Liver (tissue), 9 donors: ENCODE data around the gene UBALD2. TPM values are rescaled to one million over a fixed set of nuclear protein-coding genes. Genes with fewer than 3 reads are reported as not detected.

Experiments used
- DNase-seq: peaks from one replicate; pipeline ENCODE4 v3.0.0-alpha.2; 2017; ENCODE audit warnings: low spot score
- H3K27ac ChIP-seq, 2 donors: one replicate each; pipeline ENCODE4 v1.7.0; 2013; ENCODE audit warnings: inconsistent platforms in 2 of 2, low read length in 2 of 2, control low read depth in 1 of 2, low read depth in 1 of 2, mild to moderate bottlenecking in 1 of 2
- H3K27me3 ChIP-seq, 4 donors: one replicate each; pipeline versions ENCODE4 v1.6.1 to v1.7.0; 2013; ENCODE audit warnings: low read length in 3 of 4, inconsistent platforms in 1 of 4, mild to moderate bottlenecking in 1 of 4, moderate library complexity in 1 of 4; ENCODE audit not compliant: control insufficient read depth in 4 of 4, insufficient read depth in 4 of 4
- H3K36me3 ChIP-seq, 4 donors: one replicate each; pipeline versions ENCODE4 v1.6.1 to v1.7.0; 2013; ENCODE audit warnings: low read length in 3 of 4, mild to moderate bottlenecking in 3 of 4, low read depth in 1 of 4, moderate library complexity in 1 of 4; ENCODE audit not compliant: control insufficient read depth in 4 of 4, insufficient read depth in 3 of 4
- H3K4me1 ChIP-seq, 4 donors: one replicate each; pipeline versions ENCODE4 v1.6.1 to v1.7.0; 2013; ENCODE audit warnings: low read length in 3 of 4, mild to moderate bottlenecking in 3 of 4, moderate library complexity in 1 of 4; ENCODE audit not compliant: control insufficient read depth in 4 of 4, insufficient read depth in 4 of 4
- H3K4me3 ChIP-seq, 3 donors: one replicate each; pipeline versions ENCODE4 v1.6.1 to v1.7.0; 2013; ENCODE audit warnings: low read length in 3 of 3, control low read depth in 1 of 3, low read depth in 1 of 3, mild to moderate bottlenecking in 1 of 3
- H3K9ac ChIP-seq, 2 donors: one replicate each; pipeline ENCODE4 v1.7.0; 2013; ENCODE audit warnings: low read length in 2 of 2, mild to moderate bottlenecking in 2 of 2, moderate library complexity in 2 of 2, control low read depth in 1 of 2, low read depth in 1 of 2
- H3K9me3 ChIP-seq, 4 donors: one replicate each; pipeline versions ENCODE4 v1.6.1 to v1.7.0; 2013; ENCODE audit warnings: low read length in 3 of 4; ENCODE audit not compliant: control insufficient read depth in 4 of 4
- ATF3 ChIP-seq: IDR thresholded peaks from 2 replicates; pipeline ENCODE4 v1.6.1; 2016; ENCODE audit warnings: antibody characterized with exemption
- EGR1 ChIP-seq, 2 donors: IDR thresholded peaks; 2 replicates each; pipeline ENCODE4 v1.6.1; 2016 to 2018; ENCODE audit warnings: antibody characterized with exemption in 2 of 2, low read depth in 2 of 2
- FOXA1 ChIP-seq: IDR thresholded peaks from 2 replicates; pipeline ENCODE4 v1.6.1; 2016; ENCODE audit warnings: antibody characterized with exemption
- FOXA2 ChIP-seq: IDR thresholded peaks from 2 replicates; pipeline ENCODE4 v1.6.1; 2016; ENCODE audit warnings: antibody characterized with exemption
- GABPA ChIP-seq, 2 donors: IDR thresholded peaks in 1 of 2; conservative IDR thresholded peaks in 1 of 2; 2 replicates each; pipeline ENCODE4 v1.6.1; 2016; ENCODE audit warnings: antibody characterized with exemption in 2 of 2, mild to moderate bottlenecking in 1 of 2, moderate library complexity in 1 of 2
- HNF4A ChIP-seq, 2 donors: conservative IDR thresholded peaks; 2 replicates each; pipeline ENCODE4 v1.6.1; 2016; ENCODE audit warnings: antibody characterized with exemption in 2 of 2, mild to moderate bottlenecking in 2 of 2
- JUND ChIP-seq, 2 donors: IDR thresholded peaks; 2 replicates each; pipeline ENCODE4 v1.6.1; 2016; ENCODE audit warnings: antibody characterized with exemption in 2 of 2
- MAX ChIP-seq: IDR thresholded peaks from 2 replicates; pipeline ENCODE4 v1.6.1; 2016; ENCODE audit warnings: antibody characterized with exemption
- NR2F2 ChIP-seq: IDR thresholded peaks from 2 replicates; pipeline ENCODE4 v1.6.1; 2016; ENCODE audit warnings: antibody characterized with exemption
- RAD21 ChIP-seq, 2 donors: IDR thresholded peaks; 2 replicates each; pipeline ENCODE4 v1.6.1; 2016; ENCODE audit warnings: antibody characterized with exemption in 2 of 2, mild to moderate bottlenecking in 2 of 2
- REST ChIP-seq: IDR thresholded peaks from 2 replicates; pipeline ENCODE4 v1.6.1; 2016; ENCODE audit warnings: antibody characterized with exemption, mild to moderate bottlenecking
- SP1 ChIP-seq: IDR thresholded peaks from 2 replicates; pipeline ENCODE4 v1.6.1; 2018; ENCODE audit warnings: antibody characterized with exemption, mild to moderate bottlenecking
- TAF1 ChIP-seq: conservative IDR thresholded peaks from 2 replicates; pipeline ENCODE4 v1.6.1; 2016; ENCODE audit warnings: antibody characterized with exemption, mild to moderate bottlenecking
- ZBTB33 ChIP-seq: IDR thresholded peaks from 2 replicates; pipeline ENCODE4 v1.6.1; 2016; ENCODE audit warnings: antibody characterized with exemption
- WGBS: extraction: QIAGEN DNeasy Blood & Tissue Kit; methylation state at CpG from one replicate; pipeline ENCODE4 v1.1.7; 2013; 5-methylcytosine and 5-hydroxymethylcytosine counted together
- polyA plus RNA-seq, 2 donors: library from polyadenylated mRNA; stranded (reverse) in 1 of 2; unstranded in 1 of 2; fragments of 200-250 nt in 1 of 2; fragments of >200 nt in 1 of 2; fragmentation: Nextera tagmentation in 1 of 2; extraction: Ambion mirVana in 1 of 2; gene quantifications; one replicate each; pipeline versions ENCODE4 v1.2.1 to v1.2.3, GENCODE V29; 2013 to 2015
- total RNA-seq, 2 donors: library from RNA; depleted of rRNA; stranded (reverse); fragments of >200 nt; gene quantifications; one replicate each; pipeline ENCODE4 v1.2.3, GENCODE V29; 2014
- donor health status: healthy.
- donor health status: healthy.
- donor health status: healthy.
- donor health status: healthy.
- donor health status: healthy.

The UBALD2 gene
- total and polyA plus RNA-seq, 4 donors, result 1.4 to 6.5 (median 3.6) TPM

GRCh38 chr17:76268015-76268749 lies 3.0 kb downstream of the UBALD2 start:
- H3K9me3 ChIP-seq, result no peaks in the 10 kb centered on the region
- no peak overlapping the region for H3K4me3 ChIP-seq
- 48% methylated on average over 9 of the region's 9 CpGs for WGBS
- H3K27me3 ChIP-seq, result no peaks in the 10 kb centered on the region
- H3K4me1 ChIP-seq, result peaks cover 12 to 47% (median 34%) of the 10 kb centered on the region in 4 donors
- peak overlapping the region in 1 of 2 donors; percentile 60 for H3K9ac ChIP-seq
- no peak for DNase-seq
- peak overlapping the region; percentile 68 to 74 for H3K27ac ChIP-seq
- TF ChIP-seq NR2F2 (no peak), EGR1 (IDR thresholded peaks at IDR 0.05; ENCODE audit: low read depth in 2 of 2) (no peak), FOXA2 (no peak), GABPA (IDR thresholded peaks at IDR 0.05 in 1 of 2, conservative IDR thresholded peaks at IDR 0.05 in 1 of 2) (no peak), FOXA1 (no peak), MAX (no peak), ATF3 (no peak)
- H3K36me3 ChIP-seq, result peaks cover 0 to 2% (median 0%) of the 10 kb centered on the region in 4 donors

GRCh38 chr17:76268991-76269981 lies 4.1 kb downstream of the UBALD2 start:
- DNase-seq, result no peak
- Histone ChIP-seq H3K27me3 (no peaks in the 10 kb centered on the region), H3K27ac (no peak overlapping the region), H3K4me3 (no peak overlapping the region), H3K9ac (no peak overlapping the region), H3K4me1 (peaks cover 12 to 46% (median 34%) of the 10 kb centered on the region in 4 donors), H3K36me3 (peaks cover 0 to 2% (median 0%) of the 10 kb centered on the region in 4 donors), H3K9me3 (no peaks in the 10 kb centered on the region)
- TF ChIP-seq FOXA1 (no peak), JUND (IDR thresholded peaks at IDR 0.05) (no peak), RAD21 (IDR thresholded peaks at IDR 0.05) (no peak), HNF4A (conservative IDR thresholded peaks at IDR 0.05) (no peak), TAF1 (no peak), ZBTB33 (no peak), SP1 (no peak), GABPA (IDR thresholded peaks at IDR 0.05 in 1 of 2, conservative IDR thresholded peaks at IDR 0.05 in 1 of 2) (no peak), REST (no peak), MAX (no peak), NR2F2 (no peak)
- 81% methylated on average over 12 of the region's 12 CpGs for WGBS
